Endodermal cell (in vitro differentiated cells): ENCODE measurements around the gene MOV10L1. TPM values are rescaled to one million over a fixed set of nuclear protein-coding genes. Genes with fewer than 3 reads are reported as not detected.

Experiments
- DNase-seq: peaks from one replicate; pipeline ENCODE4 v3.0.0-alpha.2; 2017
- H3K27ac ChIP-seq: 2 replicates; pipeline ENCODE4 v1.5.1; 2013; ENCODE audit warnings: mild to moderate bottlenecking, low read depth, low read length, moderate library complexity
- H3K27me3 ChIP-seq: 2 replicates; pipeline ENCODE4 v1.6.1; 2013; ENCODE audit warnings: mild to moderate bottlenecking, low read length, moderate library complexity; ENCODE audit not compliant: insufficient read depth, control insufficient read depth, poor library complexity, severe bottlenecking
- H3K36me3 ChIP-seq: 2 replicates; pipeline ENCODE4 v1.7.0; 2013; ENCODE audit warnings: mild to moderate bottlenecking, low read length, moderate library complexity; ENCODE audit not compliant: control insufficient read depth, insufficient read depth
- H3K4me1 ChIP-seq: one replicate; pipeline ENCODE4 v1.7.0; 2013; ENCODE audit warnings: low read length; ENCODE audit not compliant: control insufficient read depth, insufficient read depth
- H3K4me3 ChIP-seq: 2 replicates; pipeline ENCODE4 v1.5.1; 2013; ENCODE audit warnings: mild to moderate bottlenecking, low read length, moderate library complexity
- H3K9ac ChIP-seq: 2 replicates; pipeline ENCODE4 v1.6.1; 2013; ENCODE audit warnings: mild to moderate bottlenecking, low read length, moderate library complexity; ENCODE audit not compliant: poor library complexity, severe bottlenecking; ENCODE audit errors: extremely low read depth
- H3K9me3 ChIP-seq: 2 replicates; pipeline ENCODE4 v1.6.1; 2013; ENCODE audit warnings: mild to moderate bottlenecking, low read length, moderate library complexity; ENCODE audit not compliant: control insufficient read depth
- H3K27ac Mint-ChIP-seq: 2 replicates; pipeline ENCODE4 v1.8.0; 2020; ENCODE audit warnings: mixed read lengths
- H3K27me3 Mint-ChIP-seq: 2 replicates; pipeline ENCODE4 v1.8.0; 2021; ENCODE audit warnings: mild to moderate bottlenecking, mixed read lengths; ENCODE audit not compliant: insufficient read depth
- H3K36me3 Mint-ChIP-seq: 2 replicates; pipeline ENCODE4 v1.8.0; 2020; ENCODE audit warnings: low read depth, mixed read lengths
- H3K4me1 Mint-ChIP-seq: 2 replicates; pipeline ENCODE4 v1.8.0; 2020; ENCODE audit warnings: mixed read lengths
- H3K4me3 Mint-ChIP-seq: 2 replicates; pipeline ENCODE4 v1.8.0; 2020; ENCODE audit warnings: mild to moderate bottlenecking, moderate library complexity, mixed read lengths
- H3K9me3 Mint-ChIP-seq: 2 replicates; pipeline ENCODE4 v1.8.0; 2020; ENCODE audit warnings: mild to moderate bottlenecking, mixed read lengths
- CTCF ChIP-seq: fragments of 200-600 bp; sonication (generic); conservative IDR thresholded peaks from 2 replicates; pipeline ENCODE4 v1.5.0; 2021; ENCODE audit warnings: antibody characterized with exemption, mild to moderate bottlenecking
- WGBS, 2 experiments: methylation state at CpG; one replicate each; pipeline versions ENCODE4 v1.1.5 to v1.1.7; 2013; ENCODE audit warnings: missing lambda C conversion rate in 2 of 2, mixed read lengths in 1 of 2; ENCODE audit not compliant: insufficient coverage in 1 of 2, insufficient read length in 1 of 2; 5-methylcytosine and 5-hydroxymethylcytosine counted together
- total RNA-seq, 2 donors: library from RNA; stranded (reverse); fragmentation: NEBNext Ultra II Directional in 1 of 2; extraction: Animal tissue kit (Norgen Biotek cat#: 25700) in 1 of 2; gene quantifications; 2 replicates in 1 of 2; 3 replicates in 1 of 2; pipeline ENCODE4 v1.2.1, GENCODE V29; 2021

MOV10L1 gene
- total RNA-seq, 2 donors from 2014 or later = 0.31 TPM; not detected in 1

DNA sequence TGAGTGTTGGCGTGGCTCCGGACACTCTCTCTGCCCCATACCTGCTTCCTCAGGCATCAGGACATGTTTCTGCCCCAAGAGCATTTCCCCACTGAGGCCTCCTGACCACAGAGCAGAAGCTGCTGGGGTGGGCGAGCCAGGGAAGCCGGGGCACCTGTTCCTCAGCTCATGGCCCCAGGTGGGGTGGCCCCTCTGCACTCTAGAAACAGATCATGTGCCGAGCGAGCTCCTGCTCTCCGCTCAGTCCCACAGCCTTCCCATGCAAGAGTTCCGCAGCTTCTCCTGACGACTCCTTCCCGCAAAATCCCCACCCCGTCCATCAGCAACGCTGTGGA, 58.3 kb downstream of the MOV10L1 start:
- Mint-ChIP-seq H3K27ac (no peak overlapping the region), H3K36me3 (no peaks in the 10 kb centered on the region), H3K4me3 (no peak overlapping the region), H3K9me3 (peaks cover 2% of the 10 kb centered on the region), H3K27me3 (peaks cover 5% of the 10 kb centered on the region), H3K4me1 (no peaks in the 10 kb centered on the region)
- 93 to 94% methylated on average over 7 to 12 of the region's 12 CpGs for WGBS, 2 experiments
- Histone ChIP-seq H3K36me3 (no peaks in the 10 kb centered on the region), H3K4me3 (no peak overlapping the region), H3K27ac (no peak overlapping the region), H3K9me3 (no peaks in the 10 kb centered on the region), H3K4me1 (no peaks in the 10 kb centered on the region), H3K9ac (no peak overlapping the region), H3K27me3 (no peaks in the 10 kb centered on the region)
- DNase-seq = no peak
- no peak for TF ChIP-seq CTCF

DNA sequence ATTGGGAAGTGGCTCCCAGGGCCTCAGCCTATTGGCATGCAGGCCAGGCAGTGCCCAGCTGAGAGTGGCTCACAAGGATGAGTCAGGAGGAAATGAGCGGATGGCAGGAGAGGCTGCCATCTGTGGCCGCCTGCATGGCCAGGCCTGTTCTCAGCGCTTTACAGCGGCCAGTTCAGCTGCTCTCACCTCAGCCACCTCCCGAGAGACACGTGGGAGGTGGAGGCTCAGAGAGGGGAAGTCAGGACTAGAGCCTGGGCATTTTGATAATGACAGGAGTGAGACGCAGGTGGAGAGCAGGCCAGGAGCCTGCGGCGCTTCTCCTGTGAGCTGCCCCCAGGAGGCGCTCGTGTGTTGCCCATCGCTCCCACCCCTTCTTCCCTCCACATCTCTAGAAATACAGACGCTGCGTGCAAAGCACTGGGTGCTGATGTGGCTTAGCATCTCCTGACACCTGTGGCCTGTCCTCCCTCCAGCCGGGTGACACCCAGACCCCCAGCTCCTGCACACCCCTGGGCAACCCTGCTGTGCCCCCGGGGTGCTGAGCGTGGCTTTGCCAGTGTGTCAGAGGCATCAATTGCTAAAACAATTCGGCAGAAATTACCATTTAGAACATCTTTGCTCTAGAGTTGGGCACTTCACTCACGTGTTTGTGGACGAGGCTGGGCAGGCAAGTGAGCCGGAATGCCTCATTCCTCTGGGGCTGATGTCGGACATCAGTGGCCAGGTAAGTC, 59.4 kb downstream of the MOV10L1 start:
- TF ChIP-seq CTCF = peak; percentile 97
- peak; percentile 90 for DNase-seq
- H3K27ac Mint-ChIP-seq = no peak overlapping the region
- peaks cover 2% of the 10 kb centered on the region for H3K9me3 Mint-ChIP-seq
- no peak overlapping the region for H3K4me3 Mint-ChIP-seq
- Histone ChIP-seq H3K27me3 (no peaks in the 10 kb centered on the region), H3K4me1 (no peaks in the 10 kb centered on the region), H3K4me3 (no peak overlapping the region), H3K36me3 (no peaks in the 10 kb centered on the region), H3K9me3 (no peaks in the 10 kb centered on the region), H3K27ac (no peak overlapping the region), H3K9ac (no peak overlapping the region)
- H3K4me1 Mint-ChIP-seq = no peaks in the 10 kb centered on the region
- H3K36me3 Mint-ChIP-seq = no peaks in the 10 kb centered on the region
- WGBS, 2 experiments = 37 to 42% methylated on average over 18 to 22 of the region's 22 CpGs
- H3K27me3 Mint-ChIP-seq = peaks cover 4% of the 10 kb centered on the region

GRCh38 chr22:50150161-50151129, 60.6 kb downstream of the MOV10L1 start:
- H3K9ac ChIP-seq = no peak overlapping the region
- no peaks in the 10 kb centered on the region for H3K27me3 ChIP-seq
- no peak for DNase-seq
- no peaks in the 10 kb centered on the region for H3K4me1 ChIP-seq
- no peaks in the 10 kb centered on the region for H3K9me3 ChIP-seq
- Mint-ChIP-seq H3K4me3 (no peak overlapping the region), H3K4me1 (no peaks in the 10 kb centered on the region), H3K36me3 (no peaks in the 10 kb centered on the region), H3K27me3 (peaks cover 4% of the 10 kb centered on the region), H3K9me3 (no peaks in the 10 kb centered on the region), H3K27ac (no peak overlapping the region)
- WGBS, 2 experiments = 90 to 92% methylated on average over 28 to 35 of the region's 35 CpGs
- no peak overlapping the region for H3K4me3 ChIP-seq
- no peaks in the 10 kb centered on the region for H3K36me3 ChIP-seq
- no peak overlapping the region for H3K27ac ChIP-seq
- TF ChIP-seq CTCF = no peak
